ENCODE data around the gene ARX. TPM values are rescaled to one million over a fixed set of nuclear protein-coding genes. Genes with fewer than 3 reads are reported as not detected.

Gene ARX
- total RNA-seq, 1 experiment from 2014 or later: 0.22 TPM

- H3K9ac ChIP-seq (ENCODE audit: low read length): no peak overlapping the region
- H3K9me3 ChIP-seq (ENCODE audit: control insufficient read depth in 1 of 2, insufficient read depth in 1 of 2, low read depth in 1 of 2, low read length in 2 of 2): no peaks in the 10 kb centered on the region
- CTCF ChIA-PET: no interaction called here
- no peak overlapping the region for H2AFZ ChIP-seq (ENCODE audit: low read depth, low read length, poor library complexity, severe bottlenecking)
- no peak for TF ChIP-seq EZH2 (IDR thresholded peaks at IDR 0.05)
- TF ChIP-seq POLR2AphosphoS5 (IDR thresholded peaks at IDR 0.05; ENCODE audit: low read depth, low read length): no peak
- no peak for TF ChIP-seq ZNF274 (IDR thresholded peaks at IDR 0.05; ENCODE audit: low read depth, low read length)
- no peaks in the 10 kb centered on the region for H3K9me2 ChIP-seq (ENCODE audit: insufficient read depth)
- ATAC-seq: no peak
- H3K36me3 ChIP-seq (ENCODE audit: control insufficient read depth in 1 of 2, insufficient read depth in 2 of 2, low read length in 2 of 2): no peaks in the 10 kb centered on the region
- intact Hi-C loops (cut with micrococcal nuclease): no loop called here
- POLR2A ChIA-PET: no interaction called here
- no peak overlapping the region for H3K27ac ChIP-seq (ENCODE audit: low read depth, low read length)
- no peaks in the 10 kb centered on the region for H4K20me1 ChIP-seq (ENCODE audit: insufficient read depth)
- H3K79me2 ChIP-seq (ENCODE audit: insufficient read depth, low read length): no peaks in the 10 kb centered on the region
- no peak overlapping the region for H3K4me3 ChIP-seq (replicated peaks in 1 of 2; ENCODE audit: low read depth in 1 of 2, low read length in 2 of 2)
- no peaks in the 10 kb centered on the region for H3K4me1 ChIP-seq (ENCODE audit: control insufficient read depth in 1 of 2, insufficient read depth in 2 of 2, low read length in 2 of 2)
- H3K4me2 ChIP-seq (ENCODE audit: low read length): no peak overlapping the region
- H3K27me3 ChIP-seq (ENCODE audit: insufficient read depth, low read length): no peaks in the 10 kb centered on the region
- no peak for DNase-seq (ENCODE audit: low read depth, low spot score)
- RAD21 ChIA-PET (ENCODE audit: low non-redundant PET in 1 of 2, low total read pairs in 2 of 2, uncharacterized antibody in 2 of 2, unreplicated experiment in 2 of 2): no interaction called here
- no TSS peak for BruUV-seq (replicated peaks)
Measured at GRCh38 chrX:25049357-25049756, 33.6 kb upstream of the ARX start.

- no peaks in the 10 kb centered on the region for H4K20me1 ChIP-seq (ENCODE audit: insufficient read depth)
- POLR2A ChIA-PET: no interaction called here
- H3K9me2 ChIP-seq (ENCODE audit: insufficient read depth): no peaks in the 10 kb centered on the region
- no peaks in the 10 kb centered on the region for H3K36me3 ChIP-seq (ENCODE audit: control insufficient read depth in 1 of 2, insufficient read depth in 2 of 2, low read length in 2 of 2)
- no peaks in the 10 kb centered on the region for H3K27me3 ChIP-seq (ENCODE audit: insufficient read depth, low read length)
- no peak overlapping the region for H2AFZ ChIP-seq (ENCODE audit: low read depth, low read length, poor library complexity, severe bottlenecking)
- DNase-seq (ENCODE audit: low read depth, low spot score) (no peak), ATAC-seq (no peak)
- TF ChIP-seq CTCF (IDR thresholded peaks at IDR 0.05 in 2 of 3, conservative IDR thresholded peaks at IDR 0.05 in 1 of 3; ENCODE audit: borderline replicate concordance in 1 of 3, insufficient read depth in 1 of 3, low read depth in 2 of 3, low read length in 2 of 3) (no peak), MAX (IDR thresholded peaks at IDR 0.05) (no peak), EZH2 (IDR thresholded peaks at IDR 0.05) (no peak), ZBTB33 (IDR thresholded peaks at IDR 0.05; ENCODE audit: extremely low read depth, insufficient replicate concordance, low read length) (no peak), ZNF274 (IDR thresholded peaks at IDR 0.05; ENCODE audit: low read depth, low read length) (no peak), ELF1 (IDR thresholded peaks at IDR 0.05; ENCODE audit: borderline replicate concordance, low read depth) (no peak), ZFX (IDR thresholded peaks at IDR 0.05) (no peak), SIN3A (IDR thresholded peaks at IDR 0.05; ENCODE audit: low read depth) (no peak), JUND (IDR thresholded peaks at IDR 0.05) (no peak), EZH2phosphoT487 (IDR thresholded peaks at IDR 0.05; ENCODE audit: borderline replicate concordance) (no peak)
- H3K4me1 ChIP-seq (ENCODE audit: control insufficient read depth in 1 of 2, insufficient read depth in 2 of 2, low read length in 2 of 2): no peaks in the 10 kb centered on the region
- H3K9me3 ChIP-seq (ENCODE audit: control insufficient read depth in 1 of 2, insufficient read depth in 1 of 2, low read depth in 1 of 2, low read length in 2 of 2): no peaks in the 10 kb centered on the region
- RAD21 ChIA-PET (ENCODE audit: low non-redundant PET in 1 of 2, low total read pairs in 2 of 2, uncharacterized antibody in 2 of 2, unreplicated experiment in 2 of 2): no interaction called here
- CTCF ChIA-PET: no interaction called here
- H3K9ac ChIP-seq (ENCODE audit: low read length): no peak overlapping the region
- no peak overlapping the region for H3K27ac ChIP-seq (ENCODE audit: low read depth, low read length)
- H3K4me3 ChIP-seq (replicated peaks in 1 of 2; ENCODE audit: low read depth in 1 of 2, low read length in 2 of 2): no peak overlapping the region
- no TSS peak for BruUV-seq (replicated peaks)
- intact Hi-C loops (cut with micrococcal nuclease): no loop called here
- H3K4me2 ChIP-seq (ENCODE audit: low read length): no peak overlapping the region
- no peaks in the 10 kb centered on the region for H3K79me2 ChIP-seq (ENCODE audit: insufficient read depth, low read length)
Measured at GRCh38 chrX:25048178-25048577, 32.4 kb upstream of the ARX start.

All from HCT116 (cell line).